Heart left ventricle (tissue), 13 donors: ENCODE data around the gene MICALL1.

Source experiments
- CTCF ChIP-seq, 12 donors: fragments of 200-600 bp; sonication (generic) in 4 of 12; IDR thresholded peaks; one replicate each; pipeline versions ENCODE4 v1.5.0 to v1.8.0; 2018 to 2022; ENCODE audit warnings: antibody characterized with exemption in 12 of 12, mild to moderate bottlenecking in 5 of 12
- POLR2A ChIP-seq, 2 donors: fragments of 450-650 bp; IDR thresholded peaks; one replicate each; pipeline ENCODE4 v1.6.1; 2017; ENCODE audit warnings: antibody characterized with exemption in 2 of 2, mild to moderate bottlenecking in 2 of 2, moderate library complexity in 2 of 2
- donor health status: ischemic (EF 13 %, LVEDD 7.1; RV severe dilation, severe dysfunction).
- donor health status: DM: no; HTN: yes; CAD: no.
- donor health status: DM: no; HTN: no; CAD: no.
- donor health status: ischemic (EF 25% LVEDD 6.9; RV normal size, moderate dysfunction).
- donor health status: ischemic (EF 25% LVEDD 5.7; RV mildly dilated, moderate dysfunction).
- donor health status: ischemic (EF 35%, LVEDD 5.7; RV mildly dilated, moderate dysfunction).
- donor health status: nonischemic (EF 11% LVEDD 7.7; RV severe dilation, severe dysfunction).
- donor health status: DM: yes; HTN: yes; CAD: no.
- donor health status: PGD.
- donor health status: ischemic (EF 29% LVEDD 5.4; RV normal size, mild dysfunction).
- donor health status: nonischemic (EF 23%, LVEDD 6.1; RV moderate dilation, normal function).

DNA sequence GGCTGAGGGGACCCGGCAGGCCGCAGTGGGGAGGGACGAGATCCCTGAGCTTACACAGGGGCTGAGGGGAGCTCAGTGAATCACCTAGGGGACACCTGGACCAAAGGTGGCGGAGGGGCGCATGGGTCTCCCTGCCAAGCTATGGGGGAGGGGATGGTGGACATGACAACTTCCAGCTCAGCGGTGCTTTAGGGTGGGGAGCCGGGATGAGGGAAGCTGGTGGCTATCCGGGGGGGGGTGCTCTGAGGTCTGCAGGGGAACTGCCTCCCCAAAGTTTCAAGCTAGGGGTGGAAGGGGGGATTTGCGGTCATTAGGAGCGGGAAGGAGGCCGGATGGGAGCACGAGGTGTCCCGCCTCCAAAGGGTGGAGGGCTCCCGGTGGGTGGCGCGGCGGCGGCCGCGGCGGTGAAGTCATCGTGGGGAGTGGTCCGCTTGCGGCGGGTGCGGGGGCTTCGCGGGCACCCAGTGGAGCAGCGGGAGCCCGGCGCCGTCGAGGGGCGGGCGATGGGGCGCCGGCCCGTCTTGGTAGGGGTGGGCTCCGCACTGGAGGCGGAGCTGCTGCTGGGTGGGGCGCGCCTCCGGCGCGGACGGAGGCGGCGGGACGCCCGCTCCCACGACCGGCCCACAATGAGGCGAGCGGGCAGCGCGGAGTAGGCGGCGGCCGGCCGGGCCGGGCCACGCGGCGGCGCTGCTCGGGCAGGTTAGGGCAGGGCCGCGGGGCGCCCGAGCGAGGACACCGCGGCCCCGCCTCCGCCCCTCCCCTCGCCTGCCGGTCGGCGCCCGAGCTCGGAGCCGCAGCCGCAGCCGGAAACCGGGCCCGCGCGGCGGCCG lies at the start of gene MICALL1:
- TF ChIP-seq CTCF (IDR thresholded peaks at IDR 0.05) (peak in 6 of 12 donors; percentile 32 to 50 (median 41)), POLR2A (IDR thresholded peaks at IDR 0.05) (peak in 1 of 2 donors; percentile 39)
